Medulla oblongata (tissue), 1 donor: ENCODE results near the gene CCDC106.

Source experiments
- DNase-seq: peaks from one replicate; pipeline ENCODE4 v3.0.0-alpha.2; 2015; ENCODE audit errors: extremely low spot score

Gene CCDC106

DNA sequence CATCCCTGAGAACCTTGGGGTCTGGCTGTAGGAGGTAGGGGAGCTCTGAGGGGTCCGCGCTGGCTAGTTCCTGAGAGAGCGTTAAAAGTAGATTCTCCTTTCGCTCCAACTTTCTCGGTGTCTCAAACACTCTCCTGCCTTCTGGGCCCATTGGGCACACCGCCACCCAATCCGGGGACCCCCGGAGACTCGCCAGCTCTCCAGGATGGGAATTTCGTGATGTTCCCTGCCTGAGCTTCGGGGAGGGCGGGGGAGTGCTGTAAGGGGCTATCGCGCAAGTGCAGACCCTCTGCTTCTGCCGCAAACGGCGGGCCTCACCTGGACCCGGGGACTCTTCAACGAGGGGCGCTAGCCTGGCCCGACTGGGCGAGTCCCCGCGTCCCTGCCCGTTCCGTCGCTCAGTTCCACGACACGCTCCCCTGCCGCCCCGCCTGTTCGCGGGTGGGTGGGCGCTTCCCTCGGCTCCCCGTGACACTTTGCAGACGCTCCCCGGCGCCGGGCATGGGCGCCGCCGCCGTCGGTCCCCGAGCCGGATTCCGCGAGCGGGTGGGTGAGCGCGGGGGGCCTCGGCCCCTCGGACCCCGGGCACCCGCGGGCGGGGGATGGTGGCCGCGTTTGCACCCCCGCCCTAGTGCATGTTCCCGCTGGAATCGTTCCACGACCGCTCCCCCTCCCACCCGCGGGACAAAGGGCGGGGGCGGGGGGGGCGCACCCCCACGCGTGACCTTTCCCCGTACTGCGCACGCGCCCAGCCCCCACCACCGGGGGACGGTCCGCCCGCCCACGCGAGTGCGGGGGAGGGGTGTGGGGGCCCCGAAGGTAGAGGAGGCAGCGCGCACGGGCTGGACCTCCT is at the start of gene CCDC106:
Gene CCDC106 (plus strand): TSS at position 481 of the 853 bp plus-strand sequence. CDS start 835 bp downstream, outside the sequence.
- peak; percentile 68 for DNase-seq

DNA sequence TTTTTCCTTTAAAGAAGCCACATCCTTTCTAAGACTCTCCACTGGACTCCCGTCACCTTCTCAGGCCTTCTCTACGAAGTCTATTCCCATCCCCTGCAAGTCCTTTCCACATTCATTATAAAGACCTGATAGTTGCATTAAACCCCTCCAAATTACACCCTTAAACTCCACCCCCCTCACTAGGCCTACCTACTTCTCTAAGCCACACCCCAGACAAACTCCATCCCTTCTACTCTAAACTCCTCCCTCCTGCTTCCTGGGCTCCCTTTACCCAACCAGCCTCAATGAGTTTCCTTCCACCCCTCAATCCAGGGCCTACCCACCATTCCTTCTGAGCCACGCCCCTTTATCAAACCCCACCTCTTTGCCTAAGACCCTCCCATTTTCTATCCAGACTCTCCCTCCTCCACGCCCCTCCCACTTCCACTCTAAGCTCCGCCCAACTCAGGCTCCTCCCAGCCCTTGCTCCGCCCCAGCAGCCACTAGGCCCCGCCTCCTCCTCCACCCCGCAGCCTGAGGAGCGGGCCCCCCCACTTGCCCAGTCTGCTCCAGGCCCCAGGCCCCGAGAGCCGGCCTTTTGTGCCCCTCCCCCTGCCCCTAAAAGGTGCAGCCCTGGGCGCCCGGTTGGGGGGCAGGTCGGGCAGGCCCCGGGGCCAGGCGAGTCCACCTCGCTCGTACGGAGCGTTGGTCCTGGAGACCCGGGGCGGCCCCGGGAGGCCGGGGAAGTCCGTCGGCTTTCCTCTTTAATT is 49.1 kb upstream of the CCDC106 start:
- peak; percentile 95 for DNase-seq

DNA sequence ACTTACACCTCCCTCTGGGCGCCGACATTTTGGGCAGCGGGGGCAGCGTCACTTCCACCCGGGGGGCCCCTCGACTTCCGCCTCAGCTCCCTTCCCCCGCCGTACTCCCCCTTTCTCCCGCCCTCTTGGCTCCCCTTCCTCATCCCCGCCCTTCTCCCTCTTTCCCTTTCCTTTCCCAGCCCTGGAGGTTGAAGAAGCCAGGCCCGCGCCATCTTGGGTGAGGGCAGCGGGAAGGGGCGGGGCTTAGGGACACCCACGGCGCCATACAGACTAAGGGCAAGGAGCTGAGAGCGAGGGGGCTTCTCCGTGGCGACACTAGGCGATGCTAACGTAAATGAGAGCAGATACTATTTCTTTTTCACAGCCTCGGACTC is 48.6 kb upstream of the CCDC106 start, which contains the start of gene FIZ1:
Gene FIZ1 (minus strand): TSS at position 50 of the 374 bp plus-strand sequence. CDS start 1,652 bp downstream, outside the sequence.
- peak; percentile 100 for DNase-seq

DNA sequence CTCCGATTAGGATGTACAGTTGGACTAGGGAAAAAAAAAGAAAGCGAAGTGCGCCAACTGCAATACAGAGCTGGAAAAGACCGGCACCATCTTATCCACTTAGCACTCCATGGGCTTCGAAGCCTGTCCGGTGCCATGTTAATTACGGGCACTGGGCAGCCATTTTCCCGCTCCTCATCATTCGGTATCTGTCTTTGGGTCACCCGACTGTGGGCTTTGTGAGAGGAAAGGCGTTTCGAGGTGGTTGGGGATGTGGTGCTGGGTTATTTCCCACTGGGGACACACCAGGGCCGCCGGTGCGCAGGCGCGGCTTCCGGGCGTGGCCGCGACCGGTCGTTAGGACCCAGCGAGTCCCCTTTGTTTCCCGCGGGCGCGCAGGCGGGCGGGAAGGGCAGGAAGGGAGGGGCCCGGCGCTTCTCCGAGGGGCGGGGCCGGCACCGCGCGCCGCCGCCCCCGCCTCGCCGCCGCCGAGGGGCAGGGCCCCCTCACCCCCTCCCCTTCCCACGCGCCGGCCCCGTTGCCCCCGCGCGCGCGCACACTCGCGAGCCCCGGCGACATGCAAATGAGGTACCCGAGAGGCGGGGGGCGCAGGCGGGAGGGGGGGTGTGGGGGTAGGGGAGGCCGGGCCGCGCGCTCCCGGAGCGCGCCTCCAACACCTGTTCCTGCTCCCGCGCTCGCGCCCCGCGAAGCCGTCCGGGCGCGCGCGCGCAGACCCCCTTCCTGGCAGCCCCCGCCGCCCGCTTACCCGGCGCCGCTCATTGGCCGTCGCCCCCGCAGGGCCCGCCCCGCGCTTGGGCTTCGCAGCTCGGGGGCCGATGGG is 48.0 kb upstream of the CCDC106 start, which contains the start of gene ZNF524:
Gene ZNF524 (plus strand): TSS at position 447 of the 820 bp plus-strand sequence. CDS start 1,825 bp downstream, outside the sequence.
- peak; percentile 96 for DNase-seq

DNA sequence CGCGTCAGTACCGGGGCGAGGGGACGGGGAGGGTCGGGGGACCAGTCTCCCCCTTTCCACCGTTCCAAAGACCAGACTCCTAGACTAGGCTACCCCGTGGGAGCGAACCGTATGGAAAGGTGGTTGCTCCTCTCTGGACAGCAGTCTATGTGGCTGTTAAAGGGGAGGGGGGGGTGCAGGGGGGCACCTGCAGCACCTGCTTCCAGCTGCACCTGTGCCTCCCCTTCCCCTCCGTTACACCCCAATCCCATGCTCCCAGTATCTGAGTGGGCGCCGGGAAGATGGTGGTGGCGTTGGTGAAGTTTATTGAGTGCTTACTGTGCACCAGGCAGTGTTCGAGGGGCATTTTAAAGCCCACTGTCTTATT is 47.4 kb upstream of the CCDC106 start:
- DNase-seq, result no peak

DNA sequence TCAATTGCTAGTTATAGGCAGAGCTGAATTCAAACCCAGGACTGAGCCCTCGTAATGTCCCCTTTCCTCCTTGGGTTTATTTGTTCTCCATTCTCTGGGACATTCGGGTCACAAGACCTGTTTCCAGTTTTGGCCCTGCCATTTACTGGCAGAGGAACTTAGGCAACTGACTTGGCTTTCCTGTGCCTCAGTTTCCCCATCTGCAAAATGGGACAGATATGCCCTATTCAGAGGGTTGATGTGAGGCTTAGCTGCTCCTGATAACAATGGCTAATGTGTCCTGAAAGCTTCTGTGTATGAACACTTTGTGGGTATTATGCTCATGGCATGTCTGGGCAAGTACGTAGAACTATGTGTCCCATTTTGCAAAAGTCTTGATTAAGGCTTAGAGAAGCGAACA is 46.9 kb upstream of the CCDC106 start:
- DNase-seq, result peak; percentile 37

DNA sequence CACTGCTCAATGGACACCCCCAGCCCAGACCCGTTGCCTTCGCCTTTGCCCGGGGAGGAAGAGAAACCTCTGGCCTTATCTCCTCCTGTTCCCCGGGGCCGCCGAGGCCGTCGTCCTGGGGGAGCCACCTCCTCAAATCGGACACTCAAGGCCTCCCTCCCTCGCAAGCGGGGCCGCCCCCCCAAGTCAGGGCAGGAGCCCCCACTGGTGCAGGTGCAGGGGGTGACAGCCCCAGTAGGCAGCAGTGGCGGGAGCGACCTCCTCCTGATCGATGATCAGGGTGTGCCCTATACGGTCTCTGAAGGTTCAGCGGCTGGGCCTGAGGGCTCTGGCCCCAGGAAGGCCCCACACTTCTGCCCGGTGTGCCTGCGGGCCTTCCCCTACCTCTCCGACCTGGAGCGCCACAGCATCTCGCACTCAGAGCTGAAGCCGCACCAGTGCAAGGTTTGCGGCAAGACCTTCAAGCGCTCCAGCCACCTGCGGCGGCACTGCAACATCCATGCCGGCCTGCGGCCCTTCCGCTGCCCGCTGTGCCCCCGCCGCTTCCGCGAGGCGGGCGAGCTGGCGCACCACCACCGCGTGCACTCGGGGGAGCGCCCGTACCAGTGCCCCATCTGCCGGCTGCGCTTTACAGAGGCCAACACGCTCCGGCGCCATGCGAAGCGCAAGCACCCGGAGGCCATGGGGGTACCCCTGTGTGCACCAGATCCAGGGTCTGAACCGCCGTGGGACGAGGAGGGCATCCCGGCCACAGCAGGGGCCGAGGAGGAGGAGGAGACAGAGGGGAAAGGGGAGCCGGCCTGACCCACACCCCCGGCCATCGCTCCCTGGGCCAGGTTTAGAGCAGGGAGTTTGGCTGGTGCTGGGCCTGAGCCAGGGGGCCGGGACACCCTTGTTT is 45.7 kb upstream of the CCDC106 start:
- DNase-seq, result no peak

DNA sequence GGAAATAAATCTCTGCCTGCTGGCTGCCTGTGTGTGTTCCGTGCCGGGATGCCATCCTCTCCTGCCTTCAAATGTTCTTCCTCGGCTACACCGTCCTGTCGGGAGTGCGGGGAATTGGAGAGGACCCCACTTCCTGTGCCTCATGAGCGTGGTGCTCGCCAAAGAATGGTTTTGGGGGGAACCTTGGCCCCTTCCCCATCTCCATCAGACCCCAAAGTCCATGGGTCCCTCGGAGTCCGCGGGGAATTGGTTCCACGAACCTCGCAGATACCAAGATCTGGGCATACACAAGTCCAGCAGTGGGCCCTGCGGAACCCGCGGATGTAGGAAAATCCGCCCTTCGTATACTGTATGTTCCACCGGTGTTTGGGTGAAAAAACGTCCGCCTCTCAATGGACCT is 44.9 kb upstream of the CCDC106 start:
- DNase-seq, result no peak

DNA sequence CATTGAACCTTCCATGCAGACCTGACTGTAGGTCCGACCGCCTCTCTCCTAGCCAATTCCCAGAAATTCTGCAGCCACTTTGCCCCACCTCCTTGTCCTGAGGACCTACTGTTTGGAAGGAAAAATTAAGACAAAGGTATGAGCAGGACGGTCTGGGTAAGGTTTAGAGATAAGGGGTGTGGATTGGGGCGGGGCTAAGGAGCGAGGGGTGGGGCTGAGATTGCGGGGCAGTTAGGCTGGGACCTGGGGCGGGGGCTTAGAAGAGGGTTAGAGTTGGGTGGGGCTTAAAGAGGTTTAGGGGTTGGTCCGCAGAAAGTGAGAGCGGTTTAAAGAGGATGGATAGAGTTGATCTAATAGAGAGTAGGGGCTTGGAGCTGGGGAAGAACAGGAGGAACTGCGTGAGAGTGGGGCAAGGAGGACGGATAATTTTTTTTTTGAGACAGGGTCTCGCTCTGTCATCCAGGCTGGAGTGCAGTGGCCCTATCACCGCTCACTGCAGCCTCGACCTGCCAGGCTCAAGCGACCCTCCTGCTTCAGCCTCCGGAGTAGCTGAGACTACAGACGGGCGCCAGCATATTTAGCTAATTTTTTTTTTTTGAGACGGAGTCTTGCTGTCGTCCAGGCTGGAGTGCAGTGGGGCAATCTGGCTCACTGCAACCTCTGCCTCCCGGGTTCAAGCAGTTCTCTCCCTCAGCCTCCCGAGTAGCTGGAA is 44.3 kb upstream of the CCDC106 start:
- no peak for DNase-seq

DNA sequence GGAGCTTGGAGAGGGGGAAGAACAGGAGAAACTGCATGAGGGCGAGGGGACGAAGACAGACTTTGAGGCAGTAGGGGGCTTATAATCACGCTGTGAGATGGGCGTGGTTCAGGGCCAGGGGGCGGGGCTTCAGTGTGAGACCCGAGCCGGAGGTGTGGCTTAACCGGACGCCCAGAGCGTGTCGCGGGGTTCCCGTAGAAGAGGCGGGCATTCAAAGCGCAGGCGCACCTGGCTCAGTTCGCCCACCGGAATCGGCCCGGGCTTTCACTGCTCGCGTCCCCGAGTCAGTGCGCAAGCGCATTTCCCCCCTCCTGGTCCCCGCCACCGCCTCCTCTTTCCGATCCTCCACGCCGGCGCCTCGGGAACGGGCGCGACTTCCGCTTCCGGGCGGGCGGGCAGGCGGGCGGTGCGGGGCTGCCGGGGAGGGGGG is 42.8 kb upstream of the CCDC106 start:
- DNase-seq, result peak; percentile 95

DNA sequence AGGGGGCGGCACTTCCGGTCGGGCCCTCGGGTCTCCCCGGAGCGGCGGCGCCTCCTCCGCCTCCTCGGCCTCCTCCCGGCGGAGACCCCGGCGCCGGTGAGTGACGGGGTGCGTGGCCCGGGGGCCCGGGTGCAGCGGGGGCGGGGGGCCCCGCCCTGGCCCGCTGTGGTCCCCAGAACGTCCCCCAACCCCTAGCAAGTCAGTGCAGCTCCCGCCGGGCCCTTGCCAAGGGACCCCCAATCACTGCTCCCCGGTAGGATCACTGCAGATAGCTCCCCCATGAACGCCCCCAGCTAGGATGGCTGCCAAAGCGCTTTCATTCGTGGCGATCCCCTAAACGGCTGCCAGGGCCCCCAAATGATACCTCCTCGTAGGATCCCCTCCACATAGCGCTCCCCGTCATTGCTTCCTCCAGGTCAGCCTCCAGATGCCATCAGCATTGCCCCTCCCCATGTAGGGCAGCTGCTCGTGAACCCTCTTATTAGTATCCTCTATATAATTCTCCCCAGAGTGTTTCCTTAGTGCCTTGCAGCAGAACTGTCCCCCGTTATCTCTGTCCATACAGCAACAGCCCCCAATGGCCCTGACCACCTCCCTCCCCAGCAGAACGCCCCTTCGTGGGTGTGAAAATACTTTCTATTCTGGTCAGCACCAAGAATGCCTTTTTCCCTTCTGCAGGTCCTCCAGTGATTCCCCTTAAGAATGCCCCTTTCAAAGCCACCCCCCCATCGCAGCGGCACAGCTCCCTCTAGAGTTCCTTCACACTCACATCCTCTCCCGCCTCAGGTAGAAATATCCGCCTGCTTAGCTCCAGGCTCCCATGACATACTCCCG is 42.2 kb upstream of the CCDC106 start, which contains the start of gene ZNF865:
Gene ZNF865 (plus strand): TSS at position 11 of the 834 bp plus-strand sequence. CDS start 7,972 bp downstream, outside the sequence.
- peak; percentile 83 for DNase-seq

DNA sequence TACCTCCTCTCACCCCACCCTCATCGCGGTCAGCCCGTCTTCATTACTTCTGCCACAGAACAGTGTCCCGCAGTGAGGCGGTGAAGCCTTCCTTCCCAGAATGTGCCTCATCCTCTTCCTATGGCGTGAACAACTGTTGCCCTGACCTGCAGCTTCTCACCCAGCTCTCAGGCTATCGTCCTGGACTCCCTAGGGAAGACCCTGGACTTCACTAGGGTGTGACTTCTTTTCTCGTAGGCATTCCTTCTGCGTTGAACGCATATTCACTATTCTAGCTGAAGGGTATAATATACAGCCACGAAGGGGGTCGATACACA is 41.6 kb upstream of the CCDC106 start:
- DNase-seq, result no peak

DNA sequence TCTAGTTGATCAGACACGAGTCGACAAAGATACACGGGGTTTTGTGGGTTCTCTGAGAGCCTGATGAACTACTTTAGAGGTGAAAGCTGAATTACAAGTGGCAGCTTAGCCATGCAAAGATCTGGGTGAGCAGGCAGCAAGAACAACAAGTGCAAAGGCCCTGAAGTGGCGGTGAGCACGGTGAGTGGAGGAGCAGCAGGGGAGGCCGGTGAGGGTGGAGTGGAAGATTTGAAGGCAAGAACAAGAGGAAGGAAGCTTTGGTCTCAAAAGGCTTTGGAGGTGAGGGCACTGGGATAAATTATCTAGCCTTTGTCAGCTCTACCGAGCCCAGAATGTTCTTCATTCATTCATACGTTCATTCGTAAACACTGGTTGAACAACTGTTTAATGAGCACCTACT is 41.2 kb upstream of the CCDC106 start:
- no peak for DNase-seq

DNA sequence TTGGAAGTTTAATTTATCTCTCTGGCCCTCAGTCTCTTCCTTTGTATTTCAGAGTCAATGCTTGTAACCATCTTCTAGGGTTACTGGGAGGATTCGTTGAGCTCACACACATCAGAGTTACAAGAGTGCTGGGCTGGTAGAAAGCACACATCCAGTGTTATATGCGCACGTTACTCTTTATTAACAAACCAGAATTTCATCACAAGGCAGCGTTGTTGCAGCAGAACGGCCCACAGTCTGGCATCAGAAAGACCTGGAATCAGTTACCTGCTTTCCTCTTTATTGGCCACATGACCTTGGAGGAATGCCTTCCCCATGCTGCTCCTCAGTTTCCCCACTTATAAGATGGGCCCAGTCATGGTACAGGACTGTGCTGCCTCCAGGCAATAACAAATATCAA is 38.7 kb upstream of the CCDC106 start:
- DNase-seq, result no peak

DNA sequence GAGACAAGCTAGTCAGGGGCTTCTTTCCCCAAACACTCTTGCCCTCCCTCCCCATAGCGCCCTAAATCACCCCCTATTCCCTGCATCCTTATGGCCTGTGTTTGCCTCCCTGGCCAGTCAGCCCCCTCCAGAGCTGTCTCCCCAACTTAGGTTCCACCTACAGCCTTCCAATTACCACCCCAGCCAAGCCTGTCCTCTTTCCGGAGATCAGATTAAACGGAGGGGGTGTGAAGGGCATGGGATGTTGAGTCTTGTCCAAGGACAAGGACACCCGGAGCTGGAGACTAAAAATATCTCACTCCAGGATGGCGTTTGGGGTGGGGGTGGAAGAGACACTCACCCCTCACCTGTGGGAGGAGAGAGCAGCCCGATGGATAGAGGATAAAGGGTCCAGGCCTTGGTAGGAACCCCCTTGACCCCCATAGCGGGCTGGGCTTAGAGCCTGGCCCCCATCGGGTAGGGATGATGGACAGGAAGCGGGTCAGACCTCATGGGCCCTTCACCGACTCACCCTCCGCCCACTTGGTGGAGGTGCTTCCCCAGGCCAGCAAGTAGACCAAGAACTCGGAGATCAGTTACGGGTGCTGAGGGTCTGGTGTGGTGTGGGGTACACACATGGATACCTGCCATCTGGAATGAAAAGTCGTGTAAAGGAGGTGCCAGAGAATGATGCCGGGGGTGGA is 36.6 kb upstream of the CCDC106 start:
- no peak for DNase-seq

DNA sequence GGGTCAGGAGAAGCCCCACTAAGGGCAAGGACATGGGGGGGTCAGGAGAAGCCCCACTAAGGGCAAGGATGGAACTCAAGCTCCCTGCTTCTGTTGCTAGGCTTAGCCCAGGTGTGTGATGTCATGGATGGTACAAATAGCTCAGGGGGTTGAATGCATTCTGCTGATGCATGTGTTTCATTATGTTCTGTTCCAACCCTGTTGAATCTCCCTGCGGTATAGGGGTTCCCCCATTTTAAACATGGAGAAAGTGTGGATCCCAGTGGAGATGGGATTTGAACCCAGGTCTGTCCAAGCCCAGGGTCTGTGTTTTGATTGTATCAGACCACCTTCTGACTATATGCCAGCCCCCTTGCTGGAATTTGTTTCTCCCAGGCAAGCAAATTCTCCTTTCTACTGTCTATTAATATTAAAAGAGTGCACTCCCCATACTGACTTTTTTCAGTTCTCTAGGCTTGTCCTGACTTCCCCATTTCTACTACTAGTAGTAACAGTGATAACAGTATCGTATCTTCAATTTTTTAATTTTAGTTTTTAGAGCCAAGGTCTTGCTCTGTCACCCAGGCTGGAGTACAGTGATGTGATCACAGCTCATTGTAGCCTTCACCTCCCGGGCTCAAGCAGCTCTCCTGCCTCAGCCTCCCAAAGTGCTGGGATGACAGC is 35.9 kb upstream of the CCDC106 start:
- no peak for DNase-seq

DNA sequence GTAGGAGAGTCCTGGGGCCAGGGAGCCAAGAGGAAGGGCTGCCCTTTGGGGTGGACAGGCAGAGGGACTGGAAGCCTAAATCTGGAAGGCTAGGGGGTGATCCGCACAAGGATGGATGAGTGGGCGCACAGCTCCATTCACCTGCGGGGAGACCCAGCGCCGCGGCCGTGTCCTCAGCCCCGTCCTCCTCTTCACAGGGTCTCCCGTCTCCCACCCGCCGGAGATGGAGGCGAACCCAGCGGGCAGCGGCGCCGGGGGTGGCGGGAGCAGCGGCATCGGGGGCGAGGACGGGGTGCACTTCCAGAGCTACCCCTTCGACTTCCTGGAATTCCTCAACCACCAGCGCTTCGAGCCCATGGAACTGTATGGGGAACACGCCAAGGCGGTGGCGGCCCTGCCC is 34.6 kb upstream of the CCDC106 start:
- DNase-seq, result no peak
